DMS53 treated with DMSO at 0.1 percent for 48 hours (cell line): ENCODE data around the gene SLC9A9.

Experiments used
- DNase-seq: peaks from one replicate; lab custom pipeline; 2025; ENCODE audit not compliant: unreplicated experiment; lab: John Stamatoyannopoulos, UW

SLC9A9 gene

GRCh38 chr3:143514874-143515273 lies 333.4 kb downstream of the SLC9A9 start:
- no peak for DNase-seq

- no peak for DNase-seq
These were observed 334.2 kb downstream of the SLC9A9 start for GRCh38 chr3:143514109-143514508.

GRCh38 chr3:143511174-143511879 lies 336.9 kb downstream of the SLC9A9 start:
- DNase-seq, result peak; percentile 14

GRCh38 chr3:143510601-143511000 lies 337.7 kb downstream of the SLC9A9 start:
- no peak for DNase-seq

GRCh38 chr3:143507735-143508580 lies 340.3 kb downstream of the SLC9A9 start:
- DNase-seq, result no peak

GRCh38 chr3:143506190-143506589 lies 342.1 kb downstream of the SLC9A9 start:
- DNase-seq, result no peak

- DNase-seq, result no peak
These were observed 344.9 kb downstream of the SLC9A9 start for GRCh38 chr3:143503325-143503885.

GRCh38 chr3:143502081-143502480 lies 346.2 kb downstream of the SLC9A9 start:
- no peak for DNase-seq

- DNase-seq, result no peak
These were observed 350.9 kb downstream of the SLC9A9 start for GRCh38 chr3:143497382-143497781.

- DNase-seq, result no peak
These were observed 352.1 kb downstream of the SLC9A9 start for GRCh38 chr3:143496191-143496590.

- DNase-seq, result no peak
These were observed 352.7 kb downstream of the SLC9A9 start for GRCh38 chr3:143495527-143495926.

GRCh38 chr3:143486611-143487010 lies 361.7 kb downstream of the SLC9A9 start:
- DNase-seq, result no peak

- DNase-seq, result no peak
These were observed 363.3 kb downstream of the SLC9A9 start for GRCh38 chr3:143484846-143485512.

GRCh38 chr3:143483214-143483613 lies 365.1 kb downstream of the SLC9A9 start:
- no peak for DNase-seq

GRCh38 chr3:143482106-143483088 lies 365.9 kb downstream of the SLC9A9 start:
- DNase-seq, result no peak

GRCh38 chr3:143480344-143480743 lies 367.9 kb downstream of the SLC9A9 start:
- DNase-seq, result no peak

- DNase-seq, result no peak
These were observed 368.5 kb downstream of the SLC9A9 start for GRCh38 chr3:143479727-143480126.

- DNase-seq, result no peak
These were observed 370.1 kb downstream of the SLC9A9 start for GRCh38 chr3:143478115-143478693.

- DNase-seq, result no peak
These were observed 371.2 kb downstream of the SLC9A9 start for GRCh38 chr3:143476965-143477640.
